Suppressor macrophage (primary cell): Measurements from ENCODE around the gene C1orf50.
"Not testable (repeated sequence)": the region's sequence is repeated elsewhere in the genome, so short reads cannot be mapped to it uniquely, and the experiment has no call there.

Experiments
- DNase-seq, 4 experiments: peaks; one replicate each; pipeline ENCODE4 v3.0.0-alpha.2; 2020 to 2022

The C1orf50 gene

GRCh38 chr1:42739753-42740700 lies 27.0 kb upstream of the C1orf50 start, which contains the start of gene CLDN19:
Gene CLDN19 (minus strand): TSS chr1:42740236. CDS start chr1:42740063, 173 bp downstream.
- no peak for DNase-seq

DNA sequence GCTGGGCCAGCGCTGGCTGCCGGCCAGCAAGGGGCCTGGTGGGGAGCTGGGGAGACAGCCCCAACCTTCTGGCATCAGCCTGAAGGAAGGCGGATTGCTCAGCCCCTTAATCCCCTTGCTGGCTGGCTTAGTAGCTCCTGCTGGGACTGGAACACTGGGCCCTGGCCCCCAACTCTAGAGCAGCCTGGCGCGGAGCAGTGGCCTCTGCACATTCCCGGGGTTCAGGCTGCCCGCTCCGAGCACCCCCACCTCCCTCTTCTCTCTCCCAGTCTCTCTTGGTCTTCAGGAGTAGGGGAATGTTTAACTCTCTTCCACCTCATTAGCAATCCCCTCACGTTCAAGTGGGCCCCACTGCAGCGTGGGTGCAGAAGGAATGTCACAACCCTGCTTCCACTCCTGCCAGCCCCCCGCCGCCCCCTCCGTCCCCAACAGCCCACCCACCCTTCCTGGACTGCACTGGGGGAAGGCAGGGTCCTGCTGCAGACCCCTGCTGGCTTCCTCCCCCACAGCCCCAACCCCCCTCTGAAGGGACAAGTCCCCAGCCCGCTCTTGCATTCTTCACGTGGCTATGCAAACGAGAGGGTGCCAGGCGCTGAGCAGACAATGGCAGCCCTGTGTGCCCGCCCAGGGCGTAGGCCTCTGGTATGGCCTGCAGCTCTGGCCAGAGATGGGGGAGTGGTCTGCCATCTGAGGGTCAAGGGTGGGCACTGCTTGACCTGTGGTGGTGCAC lies 26.0 kb upstream of the C1orf50 start:
- DNase-seq = no peak

DNA sequence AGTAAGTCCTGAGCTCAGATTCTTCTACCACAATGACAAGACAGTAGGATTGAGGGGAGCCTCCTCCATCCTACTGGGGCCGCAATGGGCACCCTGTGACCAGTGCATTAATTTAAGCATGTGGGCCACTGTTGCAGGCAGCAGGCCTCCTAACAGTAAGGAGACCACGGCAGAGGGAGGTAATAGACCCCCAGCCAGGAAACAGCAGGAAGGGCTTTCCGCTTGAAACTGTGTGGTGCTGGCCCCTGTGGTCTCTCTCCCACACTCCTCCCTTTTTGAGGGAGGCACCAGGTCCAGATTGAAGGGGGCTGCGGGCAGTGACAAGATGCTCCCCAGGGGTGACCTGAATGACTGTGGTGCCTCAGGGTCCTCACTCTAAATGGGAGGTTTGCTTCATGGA lies 25.3 kb upstream of the C1orf50 start:
- DNase-seq = no peak

DNA sequence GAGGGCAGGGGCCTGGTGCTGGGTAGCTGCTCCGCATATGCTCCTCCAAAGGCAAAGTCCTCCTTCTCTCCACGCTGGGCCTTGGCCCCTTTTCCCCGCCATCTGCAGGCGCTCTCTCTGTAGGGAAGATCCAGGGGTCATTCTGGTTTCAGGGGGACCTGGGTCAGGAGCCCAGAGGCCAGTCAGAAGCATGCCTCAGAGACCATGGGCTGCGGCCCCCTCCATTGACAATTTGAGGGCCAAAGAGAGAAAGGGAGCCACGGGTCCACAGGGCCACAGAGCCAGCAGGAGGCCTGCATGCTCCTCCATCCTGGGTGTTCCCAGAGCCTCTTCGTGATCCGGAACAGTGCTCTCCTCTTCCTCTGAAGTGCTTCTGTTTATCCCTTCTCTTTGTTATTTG lies 24.9 kb upstream of the C1orf50 start:
- no peak for DNase-seq

DNA sequence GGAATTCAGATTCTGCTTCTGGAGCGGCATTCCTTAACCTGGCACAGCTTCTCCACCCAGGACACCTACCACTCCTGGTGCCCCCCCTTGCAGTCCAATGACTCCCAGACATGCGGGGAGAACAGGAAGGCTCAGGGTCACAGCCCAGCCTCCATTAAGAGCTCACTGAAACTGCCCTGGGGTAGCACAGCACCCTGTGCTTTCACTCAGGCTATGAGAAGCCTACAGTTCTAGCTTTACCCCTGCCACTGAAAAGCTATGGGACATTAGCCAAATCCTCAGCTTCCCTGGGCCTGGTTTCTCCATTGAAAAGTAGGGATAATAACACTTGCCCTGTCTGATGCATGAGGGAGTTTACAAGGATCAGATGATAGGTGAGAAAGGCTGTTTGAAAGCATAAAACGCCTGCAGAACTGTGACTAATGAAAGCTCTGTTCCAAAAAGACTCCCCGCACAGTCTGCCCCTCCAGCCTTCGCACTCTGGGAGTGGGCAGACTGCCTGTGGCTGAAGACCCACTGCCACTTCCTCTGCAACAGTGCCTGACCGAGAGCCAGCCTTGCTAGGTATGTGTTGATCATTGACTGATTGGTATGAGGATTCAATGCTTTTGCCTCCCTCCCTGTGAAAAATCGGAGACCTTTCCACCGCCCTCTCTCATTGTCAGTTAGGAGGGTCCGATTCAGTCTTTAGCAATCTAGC lies 24.3 kb upstream of the C1orf50 start:
- no peak for DNase-seq

DNA sequence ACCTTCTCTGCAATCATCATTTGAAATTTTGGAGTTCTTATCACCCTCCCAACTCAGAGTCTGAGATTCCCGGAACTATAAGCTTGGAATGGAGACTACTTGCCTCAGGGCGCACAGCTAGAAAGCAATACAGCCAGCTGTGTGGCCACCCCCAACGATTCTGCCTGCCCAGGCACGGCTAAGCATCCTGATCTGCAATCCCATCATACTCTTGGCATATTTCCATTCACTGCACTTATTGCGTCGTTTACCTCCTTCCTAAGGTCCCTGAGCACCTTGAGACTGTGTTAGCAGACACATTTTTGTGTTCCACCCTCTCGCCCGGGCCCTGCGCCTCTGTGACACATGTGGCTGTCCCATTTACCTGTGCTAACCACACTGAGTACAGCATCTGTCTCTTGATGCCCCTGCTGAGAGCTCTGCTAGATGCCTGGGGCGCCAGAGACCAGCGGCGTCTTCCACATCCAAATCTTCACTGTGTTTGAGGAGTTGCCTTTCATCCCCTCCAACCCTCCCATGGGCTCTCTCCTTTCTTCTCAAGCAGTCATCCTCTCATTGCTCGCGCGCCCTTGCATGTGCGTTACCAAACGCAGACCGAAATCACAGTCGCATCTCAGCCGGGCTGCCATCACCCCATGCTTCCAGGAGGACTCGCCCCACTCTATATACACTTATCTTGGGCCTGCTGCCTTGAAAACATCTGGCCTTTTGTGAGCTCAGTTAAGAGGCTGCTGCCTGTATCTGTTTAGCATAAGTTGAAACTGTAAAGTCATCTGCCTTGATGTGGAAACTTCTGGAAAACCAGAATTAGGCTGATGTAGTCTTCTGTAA lies 23.5 kb upstream of the C1orf50 start:
- no peak for DNase-seq

GRCh38 chr1:42744148-42744413 lies 23.0 kb upstream of the C1orf50 start:
- no peak for DNase-seq

DNA sequence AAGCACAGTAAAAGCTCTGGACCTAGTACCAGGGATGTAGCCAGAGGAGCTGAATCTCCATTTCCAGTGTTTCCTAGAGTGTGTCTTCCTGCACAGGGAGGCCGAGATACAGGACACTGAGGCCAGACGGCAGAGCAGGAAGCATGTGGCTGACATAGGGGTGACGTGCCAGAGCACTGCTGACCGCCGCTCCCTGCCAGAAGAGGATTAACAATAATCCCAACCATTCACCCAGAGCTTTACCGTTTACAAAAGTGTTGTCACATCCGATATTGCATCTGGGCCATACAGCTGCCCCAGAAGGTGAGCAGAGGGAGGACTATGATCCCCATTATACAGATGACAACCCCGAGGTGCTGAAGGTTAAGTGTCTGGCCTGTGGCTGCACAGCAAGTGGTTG lies 21.2 kb upstream of the C1orf50 start:
- no peak for DNase-seq

- no peak for DNase-seq
Observed at GRCh38 chr1:42746436-42747105, 20.5 kb upstream of the C1orf50 start.

- DNase-seq = peak; percentile 32 to 73 (median 48)
Observed at GRCh38 chr1:42747125-42747524, 19.9 kb upstream of the C1orf50 start.

- no peak for DNase-seq
Observed at GRCh38 chr1:42748021-42748420, 19.0 kb upstream of the C1orf50 start.

DNA sequence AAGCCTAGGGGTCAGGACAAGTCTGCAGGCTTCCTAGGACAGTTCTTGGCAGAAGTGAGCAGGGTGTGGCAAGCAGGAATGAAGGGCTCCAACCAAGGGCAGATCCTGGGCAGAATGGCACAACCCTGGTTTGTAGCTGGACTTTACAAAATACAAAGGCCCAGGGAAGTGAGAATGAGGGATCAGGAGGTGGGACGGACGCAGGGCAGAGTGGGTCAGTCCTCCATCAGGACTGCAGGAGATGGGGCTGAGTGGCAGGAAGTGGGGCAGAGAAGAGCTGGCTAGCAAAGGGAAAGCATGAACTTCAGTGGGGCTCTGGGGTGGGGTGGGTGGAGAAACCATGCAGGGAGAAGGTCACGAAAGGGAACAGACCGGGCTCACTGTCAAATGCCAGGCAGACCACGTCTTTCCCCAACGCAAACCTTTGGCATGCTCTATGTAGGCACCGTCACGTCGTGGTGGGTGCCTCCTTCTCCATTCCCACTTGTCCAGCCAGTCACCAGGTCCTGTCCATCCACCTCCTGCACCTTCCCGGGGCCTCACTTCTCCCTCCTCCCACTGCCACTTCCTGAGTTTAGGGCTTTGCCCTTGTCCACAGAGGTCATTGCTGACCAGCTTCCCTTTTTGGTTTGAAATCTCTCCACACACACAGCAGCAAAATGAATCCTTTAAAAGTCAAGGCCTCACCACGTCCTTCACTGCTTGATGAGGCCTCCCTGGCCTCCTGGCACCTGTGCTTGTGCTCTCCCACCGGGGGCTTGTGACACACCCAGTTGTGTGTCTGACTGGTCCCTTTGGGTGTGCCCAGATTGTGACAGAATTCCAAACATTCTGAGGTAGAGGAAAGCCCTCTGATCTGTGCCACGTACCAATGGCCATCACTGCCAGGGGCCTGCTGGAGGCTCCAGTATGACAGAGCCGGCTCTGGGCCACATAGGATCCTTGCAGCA lies 18.3 kb upstream of the C1orf50 start:
- peak; percentile 73 to 87 (median 84) for DNase-seq

DNA sequence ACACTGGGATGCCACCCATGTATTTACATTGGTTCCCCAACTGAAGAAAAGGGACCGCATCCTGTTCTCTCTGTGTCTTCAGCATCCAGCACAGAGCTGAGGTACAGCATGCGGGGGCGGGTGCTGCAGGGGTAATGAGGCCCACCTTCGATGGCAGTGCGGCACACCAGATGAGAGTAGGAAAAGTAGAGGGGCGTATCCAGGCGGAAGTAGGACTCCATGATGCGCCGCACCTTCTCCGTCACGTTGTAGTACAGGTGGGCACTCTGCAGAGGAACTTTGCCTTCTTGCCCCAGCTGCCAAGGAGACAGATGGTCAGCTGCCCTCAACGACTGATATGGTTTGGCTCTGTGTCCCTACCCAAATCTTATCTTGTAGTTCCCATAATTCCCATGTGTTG lies 17.0 kb upstream of the C1orf50 start:
- DNase-seq = no peak

GRCh38 chr1:42751511-42752070 lies 15.5 kb upstream of the C1orf50 start:
- DNase-seq = not testable (repeated sequence)

- no peak for DNase-seq
Observed at GRCh38 chr1:42752284-42752683, 14.8 kb upstream of the C1orf50 start.

DNA sequence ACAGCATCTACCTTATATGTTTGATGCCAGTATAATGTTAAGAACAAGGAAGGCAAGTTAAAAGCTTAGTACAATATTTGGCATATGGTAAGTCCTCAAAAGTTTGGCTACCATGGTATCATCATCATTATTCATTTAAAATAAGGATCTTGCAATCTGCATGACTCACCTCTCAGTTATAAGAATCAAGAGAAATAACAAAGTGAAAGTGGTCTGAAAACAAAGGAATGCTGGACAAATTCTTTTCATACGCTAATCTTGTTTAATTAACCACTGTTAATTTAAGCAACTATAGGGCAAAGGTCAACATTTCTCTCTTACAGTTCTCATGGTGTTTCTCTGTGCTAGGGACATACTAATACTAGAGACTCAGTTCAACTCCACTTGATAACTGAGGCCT lies 14.0 kb upstream of the C1orf50 start:
- peak in 1 of 4 experiments; percentile 34 for DNase-seq

GRCh38 chr1:42756956-42757891 lies 9.8 kb upstream of the C1orf50 start:
- peak; percentile 56 to 82 (median 76) for DNase-seq

GRCh38 chr1:42757892-42758275 lies 9.2 kb upstream of the C1orf50 start:
- no peak for DNase-seq

DNA sequence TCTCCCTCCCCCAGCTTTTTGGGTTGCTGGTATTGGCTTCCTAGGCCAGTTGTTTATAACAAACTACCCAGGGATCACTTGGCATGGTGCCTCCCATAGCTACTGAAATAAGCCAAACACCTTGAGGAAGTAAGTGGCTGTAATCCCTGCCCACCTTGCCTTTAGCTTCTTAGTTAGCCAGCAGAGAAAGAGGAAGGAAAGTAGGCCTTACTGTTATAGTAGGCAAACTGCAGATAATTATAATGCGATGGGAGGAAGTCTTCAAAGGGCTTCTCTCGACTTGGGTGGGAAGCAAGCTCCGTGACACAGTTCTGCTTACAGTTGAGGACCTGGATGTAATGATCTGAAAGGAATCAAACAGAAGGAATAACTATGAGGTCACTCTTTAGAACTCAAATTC lies 8.4 kb upstream of the C1orf50 start:
- DNase-seq = peak in 3 of 4 experiments; percentile 31 to 59 (median 58)
